Mucosa of descending colon (tissue), 3 donors: ENCODE measurements around the gene CASKIN1. TPM values are rescaled to one million over a fixed set of nuclear protein-coding genes. Genes with fewer than 3 reads are reported as not detected.

Source experiments
- ATAC-seq: fragments of 200-7000 bp; cut with Tn5 transposase; one replicate; pipeline ENCODE4 v1.9.1; 2020; ENCODE audit warnings: mild to moderate bottlenecking, moderate library complexity
- DNase-seq, 3 donors: peaks; one replicate each; pipeline ENCODE4 v3.0.0-alpha.2; 2020
- H3K36me3 ChIP-seq: fragments of 200-600 bp; one replicate; pipeline ENCODE4 v1.8.0; 2021; ENCODE audit warnings: low read depth, mild to moderate bottlenecking
- H3K4me1 ChIP-seq: fragments of 200-600 bp; one replicate; pipeline ENCODE4 v1.8.0; 2021; ENCODE audit warnings: low read depth, mild to moderate bottlenecking
- H3K4me3 ChIP-seq: fragments of 200-600 bp; one replicate; pipeline ENCODE4 v1.8.0; 2021; ENCODE audit warnings: mild to moderate bottlenecking
- H3K9me3 ChIP-seq: fragments of 200-600 bp; one replicate; pipeline ENCODE4 v1.8.0; 2021; ENCODE audit warnings: mild to moderate bottlenecking
- intact Hi-C, 2 donors: fragments of 100-400 bp; cut with DNase I in 1 of 2; cut with micrococcal nuclease in 1 of 2; formaldehyde crosslinking; loops; one replicate each; pipeline versions ENCODE4 v1.11.0 to v1.11.1; 2022; cut with DNase I, micrococcal nuclease
- total RNA-seq, 3 donors: library from RNA; stranded (reverse); fragmentation: NEBNext Ultra II Directional in 2 of 3; extraction: Animal tissue kit (Norgen Biotek cat#: 25700) in 2 of 3; gene quantifications; one replicate each; pipeline versions ENCODE4 v1.2.1 to v1.2.4, GENCODE V29; 2021 to 2023
- TF ChIP-seq, protein P1 (sequence below): fragments of 200-600 bp; IDR thresholded peaks from one replicate; pipeline ENCODE4 v1.8.0; 2022; ENCODE audit warnings: antibody characterized with exemption, mild to moderate bottlenecking
- donor health status: DM: no; HTN: no; CAD: no; lungs with moderate emphysema.
- donor health status: DM: no; HTN: no; CAD: no.
- donor health status: DM: no; HTN: yes; CAD: no.

Gene CASKIN1
- total RNA-seq, 3 donors from 2014 or later: 0.06 to 1.5 (median 1.0) TPM

DNA sequence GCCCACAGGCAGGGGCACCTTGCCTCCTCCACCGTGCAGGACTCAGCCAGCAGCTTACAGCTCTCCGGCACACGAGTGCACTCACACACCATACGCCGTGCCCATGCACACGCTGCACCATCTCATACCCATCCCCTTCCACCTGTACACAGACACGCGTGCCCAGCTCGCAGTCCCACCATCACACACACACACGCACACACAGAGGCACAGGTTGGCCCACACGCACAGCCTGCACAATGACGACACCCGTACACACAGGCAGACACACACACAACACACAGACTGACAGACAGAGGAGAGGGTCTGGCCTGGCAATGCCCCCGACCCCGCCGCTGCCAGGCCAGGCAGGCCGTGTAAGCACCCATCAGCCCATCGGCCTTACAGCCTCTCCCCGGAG, 12.1 kb downstream of the CASKIN1 start:
- H3K9me3 ChIP-seq: no peaks in the 10 kb centered on the region
- H3K4me1 ChIP-seq: no peaks in the 10 kb centered on the region
- no peak for DNase-seq
- intact Hi-C loops: no loop called here
- no peak overlapping the region for H3K4me3 ChIP-seq
- no peaks in the 10 kb centered on the region for H3K36me3 ChIP-seq
- TF ChIP-seq, protein P1, sequence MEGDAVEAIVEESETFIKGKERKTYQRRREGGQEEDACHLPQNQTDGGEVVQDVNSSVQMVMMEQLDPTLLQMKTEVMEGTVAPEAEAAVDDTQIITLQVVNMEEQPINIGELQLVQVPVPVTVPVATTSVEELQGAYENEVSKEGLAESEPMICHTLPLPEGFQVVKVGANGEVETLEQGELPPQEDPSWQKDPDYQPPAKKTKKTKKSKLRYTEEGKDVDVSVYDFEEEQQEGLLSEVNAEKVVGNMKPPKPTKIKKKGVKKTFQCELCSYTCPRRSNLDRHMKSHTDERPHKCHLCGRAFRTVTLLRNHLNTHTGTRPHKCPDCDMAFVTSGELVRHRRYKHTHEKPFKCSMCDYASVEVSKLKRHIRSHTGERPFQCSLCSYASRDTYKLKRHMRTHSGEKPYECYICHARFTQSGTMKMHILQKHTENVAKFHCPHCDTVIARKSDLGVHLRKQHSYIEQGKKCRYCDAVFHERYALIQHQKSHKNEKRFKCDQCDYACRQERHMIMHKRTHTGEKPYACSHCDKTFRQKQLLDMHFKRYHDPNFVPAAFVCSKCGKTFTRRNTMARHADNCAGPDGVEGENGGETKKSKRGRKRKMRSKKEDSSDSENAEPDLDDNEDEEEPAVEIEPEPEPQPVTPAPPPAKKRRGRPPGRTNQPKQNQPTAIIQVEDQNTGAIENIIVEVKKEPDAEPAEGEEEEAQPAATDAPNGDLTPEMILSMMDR: no peak
- ATAC-seq: no peak

DNA sequence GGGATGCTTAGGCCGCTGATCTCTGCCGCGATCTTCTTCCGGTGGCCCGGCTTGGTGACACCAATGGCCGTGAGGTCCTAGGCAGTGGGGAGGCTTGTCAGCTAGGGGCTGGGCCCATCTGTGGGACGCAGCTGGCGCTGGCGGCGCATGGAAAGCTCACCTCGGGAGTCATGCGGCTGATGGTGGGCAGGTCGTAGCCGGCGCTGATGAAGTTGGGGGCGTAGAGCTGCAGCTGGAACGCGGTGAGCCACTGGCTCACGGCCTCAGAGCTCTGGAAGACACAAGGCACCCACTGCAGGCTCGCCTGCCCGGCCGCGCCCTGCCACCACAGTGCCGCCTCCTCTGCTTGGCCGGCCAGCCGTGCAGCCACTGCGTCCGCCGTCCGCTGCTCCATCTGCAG, 12.7 kb downstream of the CASKIN1 start:
- Histone ChIP-seq H3K9me3 (no peaks in the 10 kb centered on the region), H3K36me3 (no peaks in the 10 kb centered on the region), H3K4me3 (no peak overlapping the region), H3K4me1 (no peaks in the 10 kb centered on the region)
- ATAC-seq (no peak), DNase-seq (no peak)
- intact Hi-C loops: no loop called here
- TF ChIP-seq, protein P1: no peak

DNA sequence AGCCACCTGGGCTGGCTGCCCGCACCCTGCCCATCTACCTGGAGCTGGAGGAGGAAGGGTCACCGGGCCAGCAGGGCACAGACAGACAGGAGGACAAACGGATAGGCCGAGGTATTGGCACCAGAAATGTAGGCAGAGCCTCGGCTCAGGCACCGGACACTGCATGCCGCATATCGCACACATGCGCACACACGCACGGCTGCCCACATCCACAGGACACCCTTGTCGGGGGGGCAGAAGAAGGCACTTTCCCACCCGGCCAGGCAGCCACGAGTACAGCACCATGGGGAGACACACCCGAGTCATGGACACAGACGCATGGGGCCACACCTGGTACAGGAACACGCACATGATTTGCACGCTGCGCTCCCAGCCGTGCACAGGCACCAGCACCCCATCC, 14.5 kb downstream of the CASKIN1 start:
- H3K4me1 ChIP-seq: no peaks in the 10 kb centered on the region
- DNase-seq: no peak
- no peaks in the 10 kb centered on the region for H3K36me3 ChIP-seq
- ATAC-seq: no peak
- no peaks in the 10 kb centered on the region for H3K9me3 ChIP-seq
- intact Hi-C loops: no loop called here
- no peak overlapping the region for H3K4me3 ChIP-seq
- TF ChIP-seq, protein P1: no peak

DNA sequence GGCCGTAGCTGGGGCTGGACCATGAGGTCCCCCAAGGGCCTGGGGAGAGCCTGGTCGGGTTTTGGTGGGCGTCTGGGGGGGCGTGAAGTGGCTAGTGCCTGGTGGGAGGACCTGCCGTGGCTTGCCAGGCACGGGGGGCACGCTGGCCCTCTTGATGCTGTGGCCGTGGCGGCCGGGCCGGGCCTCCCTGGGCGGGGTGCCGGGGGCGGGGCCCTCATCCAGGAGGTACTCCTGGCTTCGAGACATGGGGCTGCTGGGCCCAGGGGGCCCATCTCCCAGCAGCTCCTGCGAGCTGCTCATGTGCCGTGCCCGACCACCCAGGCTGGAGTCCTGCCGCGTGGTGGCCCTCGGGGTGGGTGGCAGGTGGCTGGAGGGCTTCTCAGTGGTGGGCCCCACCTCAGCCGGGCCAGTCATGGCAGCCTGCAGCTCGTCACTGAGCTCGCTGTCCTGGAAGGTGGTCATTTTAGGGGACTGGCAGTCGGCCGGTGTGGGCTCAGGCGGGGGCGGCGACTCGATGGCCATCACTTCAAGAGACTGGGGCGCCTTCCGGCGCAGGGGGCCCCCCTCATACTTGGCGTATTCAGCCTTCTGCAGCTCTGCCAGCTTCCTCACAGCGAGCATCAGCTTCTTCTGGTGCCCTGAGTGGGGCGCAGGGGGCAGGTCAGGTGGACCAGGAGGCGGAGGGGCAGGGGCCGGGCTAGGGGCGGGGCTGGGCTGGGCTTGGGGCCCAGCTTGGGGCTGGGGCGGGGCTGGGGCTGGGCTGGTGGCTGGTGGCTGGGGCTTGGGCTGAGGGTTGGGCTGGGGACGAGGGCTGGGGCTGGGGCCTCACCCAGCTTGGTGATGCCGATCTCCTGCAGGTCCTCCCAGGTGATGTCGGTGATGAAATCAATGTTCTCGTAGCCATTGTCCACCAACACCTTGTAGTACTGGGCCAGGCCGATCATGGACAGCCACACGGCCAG, 15.2 kb downstream of the CASKIN1 start:
- no peak for DNase-seq
- Histone ChIP-seq H3K4me1 (no peaks in the 10 kb centered on the region), H3K9me3 (no peaks in the 10 kb centered on the region), H3K4me3 (no peak overlapping the region), H3K36me3 (peaks cover 3% of the 10 kb centered on the region)
- no peak for ATAC-seq
- intact Hi-C loops: no loop called here
- TF ChIP-seq, protein P1: no peak

- intact Hi-C loops: no loop called here
- no peaks in the 10 kb centered on the region for H3K9me3 ChIP-seq
- ATAC-seq: no peak
Measured at GRCh38 chr16:2180461-2180860, 15.9 kb downstream of the CASKIN1 start.

More at GRCh38 chr16:2180461-2180860, 15.9 kb downstream of the CASKIN1 start:
- Histone ChIP-seq H3K36me3 (peaks cover 3% of the 10 kb centered on the region), H3K4me3 (no peak overlapping the region), H3K4me1 (no peaks in the 10 kb centered on the region)
- TF ChIP-seq, protein P1: no peak
- no peak for DNase-seq
